Endothelial cell of umbilical vein (primary cell): ENCODE results near the gene SECTM1. TPM values are rescaled to one million over a fixed set of nuclear protein-coding genes. Genes with fewer than 3 reads are reported as not detected.

Experiments used
- BruUV-seq: library from RNA; stranded (reverse); fragments of 400-500 nt; replicated peaks from 2 replicates; lab custom pipeline; 2021; lab: Mats Ljungman, UMichigan
- CTCF ChIA-PET: fragments of 300-600, 350-600 bp; sonication (Branson Sonifier 250); formaldehyde crosslinking; loops from one replicate; lab custom pipeline; 2021; ENCODE audit warnings: antibody characterized with exemption, inconsistent platforms; lab: Charles Lee
- POLR2A ChIA-PET: fragments of 300-600, 350-600 bp; sonication (Branson Sonifier 250); formaldehyde crosslinking; loops from one replicate; lab custom pipeline; 2021; ENCODE audit warnings: antibody characterized with exemption, inconsistent platforms; lab: Charles Lee
- DNase-seq: peaks from one replicate; pipeline ENCODE4 v3.0.0-alpha.2; 2011; ENCODE audit warnings: low read depth, low spot score
- FAIRE-seq: peaks from 2 replicates; lab custom pipeline; 2011; peaks lifted over from hg19 to GRCh38; lab: Jason Lieb, UNC
- H2AFZ ChIP-seq: 2 replicates; pipeline ENCODE4 v1.6.0; 2012; ENCODE audit warnings: low read depth, low read length, control low read depth, inconsistent platforms
- H3K27ac ChIP-seq: 2 replicates; pipeline ENCODE4 v1.5.1; 2011; ENCODE audit warnings: low read depth, mild to moderate bottlenecking, control low read depth, low read length, moderate library complexity; ENCODE audit not compliant: insufficient read depth
- H3K27me3 ChIP-seq, 2 experiments: 2 replicates each; pipeline versions ENCODE4 v1.6.0 to v1.6.1; 2011; ENCODE audit warnings: low read length in 2 of 2, mixed read lengths in 1 of 2; ENCODE audit not compliant: control insufficient read depth in 2 of 2, insufficient read depth in 2 of 2
- H3K36me3 ChIP-seq, 2 experiments: 2 replicates in 1 of 2; 3 replicates in 1 of 2; pipeline ENCODE4 v1.5.1; 2011; ENCODE audit warnings: low read length in 2 of 2, mild to moderate bottlenecking in 1 of 2, moderate library complexity in 1 of 2; ENCODE audit not compliant: control insufficient read depth in 2 of 2, insufficient read depth in 2 of 2; ENCODE audit errors: extremely low read depth in 1 of 2
- H3K4me1 ChIP-seq: 3 replicates; pipeline ENCODE4 v1.5.1; 2011; ENCODE audit warnings: mild to moderate bottlenecking, low read length; ENCODE audit not compliant: control insufficient read depth, insufficient read depth; ENCODE audit errors: extremely low read depth
- H3K4me2 ChIP-seq: 2 replicates; pipeline ENCODE4 v1.6.1; 2011; ENCODE audit warnings: low read length, control low read depth, mixed read lengths; ENCODE audit not compliant: insufficient read depth
- H3K4me3 ChIP-seq, 3 experiments: fragments of 200-600 bp in 1 of 3; sonication (generic), shearing (Covaris generic) in 1 of 3; replicated peaks in 1 of 3; 2 replicates each; pipeline ENCODE4 v1.5.1; 2011 to 2016; ENCODE audit warnings: control low read depth in 3 of 3, low read length in 3 of 3, mild to moderate bottlenecking in 2 of 3, inconsistent platforms in 1 of 3, low read depth in 1 of 3, moderate library complexity in 1 of 3; ENCODE audit not compliant: insufficient read depth in 1 of 3
- H3K79me2 ChIP-seq: 2 replicates; pipeline ENCODE4 v1.6.0; 2012; ENCODE audit warnings: low read length, inconsistent platforms; ENCODE audit not compliant: control insufficient read depth, insufficient read depth
- H3K9ac ChIP-seq: replicated peaks from 2 replicates; pipeline ENCODE3; 2011; ENCODE audit warnings: low read length, control low read depth; ENCODE audit not compliant: insufficient read depth; ENCODE audit errors: extremely low read depth
- H3K9me1 ChIP-seq: replicated peaks from 3 replicates; pipeline ENCODE4 v1.6.0; 2011; ENCODE audit warnings: mild to moderate bottlenecking, low read length; ENCODE audit not compliant: control insufficient read depth, insufficient read depth; ENCODE audit errors: extremely low read depth
- H3K9me3 ChIP-seq: replicated peaks from 2 replicates; pipeline ENCODE4 v1.5.1; 2012; ENCODE audit warnings: low read length, inconsistent platforms; ENCODE audit not compliant: control insufficient read depth, insufficient read depth
- H4K20me1 ChIP-seq: replicated peaks from 2 replicates; pipeline ENCODE3; 2011; ENCODE audit warnings: mild to moderate bottlenecking, low read length; ENCODE audit not compliant: control insufficient read depth, insufficient read depth; ENCODE audit errors: extremely low read depth
- CTCF ChIP-seq, 2 donors: IDR thresholded peaks; 1 replicate in 1 of 2; 2 replicates in 1 of 2; pipeline ENCODE4 v1.5.1; 2011; ENCODE audit warnings: low read length in 2 of 2, mild to moderate bottlenecking in 2 of 2, moderate library complexity in 2 of 2, control low read depth in 1 of 2, inconsistent platforms in 1 of 2, low read depth in 1 of 2; ENCODE audit not compliant: insufficient read depth in 1 of 2; ENCODE audit errors: extremely low read depth in 1 of 2
- EZH2 ChIP-seq: IDR thresholded peaks from 2 replicates; pipeline ENCODE4 v1.6.1; 2012; ENCODE audit warnings: borderline replicate concordance, low read depth, mild to moderate bottlenecking, moderate library complexity, low read length, inconsistent platforms; ENCODE audit not compliant: severe bottlenecking
- FOS ChIP-seq: IDR thresholded peaks from 2 replicates; pipeline ENCODE4 v1.6.1; 2011; ENCODE audit warnings: mild to moderate bottlenecking, low read length, moderate library complexity, borderline replicate concordance; ENCODE audit not compliant: insufficient read depth
- GATA2 ChIP-seq: IDR thresholded peaks from 2 replicates; pipeline ENCODE4 v1.7.0; 2011; ENCODE audit warnings: low read depth, mild to moderate bottlenecking, moderate library complexity, mixed read lengths, low read length; ENCODE audit not compliant: insufficient read length, insufficient read depth
- JUN ChIP-seq: IDR thresholded peaks from 2 replicates; pipeline ENCODE4 v1.6.1; 2011; ENCODE audit warnings: borderline replicate concordance, low read depth; ENCODE audit not compliant: insufficient read length, insufficient read depth
- MAX ChIP-seq: IDR thresholded peaks from 2 replicates; pipeline ENCODE4 v1.6.1; 2011; ENCODE audit not compliant: insufficient read depth, insufficient read length
- MYC ChIP-seq: IDR thresholded peaks from one replicate; pipeline ENCODE4 v1.6.1; 2011; ENCODE audit warnings: mild to moderate bottlenecking, low read depth, low read length
- POLR2A ChIP-seq: IDR thresholded peaks from 2 replicates; pipeline ENCODE4 v1.6.1; 2012; ENCODE audit warnings: low read depth, mild to moderate bottlenecking, control low read depth, low read length
- POLR2AphosphoS5 ChIP-seq: IDR thresholded peaks from 2 replicates; pipeline ENCODE4 v1.6.1; 2012; ENCODE audit warnings: low read depth, mild to moderate bottlenecking, control low read depth, low read length, moderate library complexity; ENCODE audit not compliant: insufficient read depth
- dilution Hi-C: fragments of 300-500 bp; cut with MboI; formaldehyde crosslinking; loops from one replicate; pipeline ENCODE4 v1.15.0; 2019; ENCODE audit warnings: low sequenced_read_pairs; ENCODE audit not compliant: extremely low pct_ligation_motif_present
- intact Hi-C: fragments of 100-400 bp; cut with micrococcal nuclease; formaldehyde crosslinking; loops from one replicate; pipeline ENCODE4 v1.10.0; 2022
- polyA plus RNA-seq, 4 experiments: library from polyadenylated mRNA; depleted of rRNA in 3 of 4; stranded (reverse) in 3 of 4; unstranded in 1 of 4; fragments of >200 nt; gene quantifications; 2 replicates each; pipeline versions ENCODE4 v1.2.1 to v1.2.3, GENCODE V29; 2011 to 2012; ENCODE audit warnings: missing spikeins in 1 of 4
- total RNA-seq: library from RNA; stranded (reverse); gene quantifications from 2 replicates; pipeline ENCODE4 v1.2.3, GENCODE V29; 2021

Gene SECTM1
- total and polyA plus RNA-seq, 2 donors (not counting 3 experiments of a cell fraction or from before 2014, with no cell fraction given): 1.9 to 2.3 TPM

- dilution Hi-C loops: no loop called here
- no peaks in the 10 kb centered on the region for H4K20me1 ChIP-seq
- POLR2A ChIA-PET: no interaction called here
- H3K9me1 ChIP-seq: no peaks in the 10 kb centered on the region
- CTCF ChIA-PET: interaction anchor here (1.5 to 1.9 kb wide), 2 partner anchors 10 to 17 kb away, joined by 4 read pairs; no protein-coding TSS in a partner anchor
- intact Hi-C loops: no loop called here
- H3K9ac ChIP-seq: no peak overlapping the region
- no peaks in the 10 kb centered on the region for H3K79me2 ChIP-seq
- no peak for FAIRE-seq
- no peaks in the 10 kb centered on the region for H3K9me3 ChIP-seq
- DNase-seq: no peak
- no peak overlapping the region for H3K4me3 ChIP-seq
- peaks cover 8% of the 10 kb centered on the region for H3K4me1 ChIP-seq
- TF ChIP-seq EZH2: no peak
- no peak for TF ChIP-seq MAX
- no peak for TF ChIP-seq POLR2A
- no peak for TF ChIP-seq FOS
- TF ChIP-seq CTCF (IDR thresholded peaks at IDR 0.05; ENCODE audit: extremely low read depth in 1 of 2, insufficient read depth in 1 of 2, low read depth in 1 of 2, low read length in 2 of 2): no peak
- TF ChIP-seq MYC: no peak
- no peak for TF ChIP-seq POLR2AphosphoS5
- no peak for TF ChIP-seq JUN
- TF ChIP-seq GATA2: no peak
- H3K4me2 ChIP-seq: no peak overlapping the region
- H3K27me3 ChIP-seq: no peaks in the 10 kb centered on the region
- no peak overlapping the region for H2AFZ ChIP-seq
- no TSS peak for BruUV-seq
- H3K27ac ChIP-seq: no peak overlapping the region
- H3K36me3 ChIP-seq: no peaks in the 10 kb centered on the region
Observed at GRCh38 chr17:82302991-82303943, 30.3 kb downstream of the SECTM1 start.
